Ascending aorta (tissue), 2 donors: ENCODE data around the gene SURF4. TPM values are rescaled to one million over a fixed set of nuclear protein-coding genes. Genes with fewer than 3 reads are reported as not detected.

ENCODE experiments used
- DNase-seq, 2 donors: peaks; one replicate each; pipeline ENCODE4 v3.0.0-alpha.2; 2019; ENCODE audit warnings: low spot score in 2 of 2
- H3K27ac ChIP-seq, 2 donors: fragments of 200-600 bp; sonication (generic); one replicate each; pipeline ENCODE4 v1.5.1; 2016 to 2017; ENCODE audit warnings: mild to moderate bottlenecking in 1 of 2
- H3K27me3 ChIP-seq: fragments of 200-600 bp; sonication (generic); one replicate; pipeline ENCODE4 v1.5.1; 2017
- H3K36me3 ChIP-seq, 2 donors: fragments of 200-600 bp; sonication (generic); one replicate each; pipeline ENCODE4 v1.5.1; 2016
- H3K4me1 ChIP-seq, 2 donors: fragments of 200-600 bp; sonication (generic); one replicate each; pipeline ENCODE4 v1.5.1; 2016 to 2017; ENCODE audit warnings: mild to moderate bottlenecking in 1 of 2
- H3K4me3 ChIP-seq, 2 donors: fragments of 200-600 bp; sonication (generic); one replicate each; pipeline ENCODE4 v1.5.1; 2016 to 2017; ENCODE audit warnings: mild to moderate bottlenecking in 1 of 2
- H3K9me3 ChIP-seq, 2 donors: fragments of 200-600 bp; sonication (generic); one replicate each; pipeline ENCODE4 v1.5.1; 2016
- intact Hi-C: fragments of 100-400 bp; cut with DNase I; formaldehyde crosslinking; loops from one replicate; pipeline ENCODE4 v1.15.1; 2023
- total RNA-seq: library from RNA; depleted of rRNA; stranded (reverse); fragments of >200 nt; gene quantifications from one replicate; pipeline ENCODE4 v1.1.0, GENCODE V29; 2016
- TF ChIP-seq, protein P1 (sequence below), 3 experiments: fragments of 200-600 bp in 2 of 3; fragments of 450-650 bp in 1 of 3; sonication (generic) in 2 of 3; IDR thresholded peaks; one replicate each; pipeline ENCODE4 v1.5.1; 2016 to 2019; ENCODE audit warnings: antibody characterized with exemption in 3 of 3, mild to moderate bottlenecking in 1 of 3, moderate library complexity in 1 of 3

Gene SURF4
- total RNA-seq, 1 donor from 2014 or later = 161 TPM

DNA sequence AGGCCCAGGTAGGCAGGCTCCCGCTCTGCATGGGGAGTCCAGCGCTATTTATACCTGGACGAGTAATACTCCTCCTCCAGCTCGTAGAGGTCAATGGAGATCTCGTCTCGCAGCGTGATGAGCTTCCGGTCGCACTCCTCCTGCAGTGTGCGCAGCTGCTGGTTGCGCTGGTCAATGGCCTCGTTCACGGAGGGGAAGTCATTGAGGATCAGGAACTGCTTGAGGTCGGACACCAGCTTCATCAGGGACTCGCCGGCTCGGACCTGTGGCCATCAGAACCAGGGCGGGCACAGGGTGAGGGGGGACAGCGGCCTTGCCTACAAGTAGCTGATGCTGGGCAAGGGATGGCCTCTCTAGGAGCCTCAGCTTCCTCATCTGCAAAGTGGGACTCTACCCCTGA, 31.8 kb downstream of the SURF4 start:
- peaks cover 40 to 67% of the 10 kb centered on the region in 2 donors for H3K36me3 ChIP-seq
- TF ChIP-seq, protein P1, sequence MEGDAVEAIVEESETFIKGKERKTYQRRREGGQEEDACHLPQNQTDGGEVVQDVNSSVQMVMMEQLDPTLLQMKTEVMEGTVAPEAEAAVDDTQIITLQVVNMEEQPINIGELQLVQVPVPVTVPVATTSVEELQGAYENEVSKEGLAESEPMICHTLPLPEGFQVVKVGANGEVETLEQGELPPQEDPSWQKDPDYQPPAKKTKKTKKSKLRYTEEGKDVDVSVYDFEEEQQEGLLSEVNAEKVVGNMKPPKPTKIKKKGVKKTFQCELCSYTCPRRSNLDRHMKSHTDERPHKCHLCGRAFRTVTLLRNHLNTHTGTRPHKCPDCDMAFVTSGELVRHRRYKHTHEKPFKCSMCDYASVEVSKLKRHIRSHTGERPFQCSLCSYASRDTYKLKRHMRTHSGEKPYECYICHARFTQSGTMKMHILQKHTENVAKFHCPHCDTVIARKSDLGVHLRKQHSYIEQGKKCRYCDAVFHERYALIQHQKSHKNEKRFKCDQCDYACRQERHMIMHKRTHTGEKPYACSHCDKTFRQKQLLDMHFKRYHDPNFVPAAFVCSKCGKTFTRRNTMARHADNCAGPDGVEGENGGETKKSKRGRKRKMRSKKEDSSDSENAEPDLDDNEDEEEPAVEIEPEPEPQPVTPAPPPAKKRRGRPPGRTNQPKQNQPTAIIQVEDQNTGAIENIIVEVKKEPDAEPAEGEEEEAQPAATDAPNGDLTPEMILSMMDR (IDR thresholded peaks at IDR 0.05) = no peak
- H3K4me3 ChIP-seq = no peak overlapping the region
- H3K27me3 ChIP-seq = no peaks in the 10 kb centered on the region
- no peak overlapping the region for H3K27ac ChIP-seq
- no peak for DNase-seq
- H3K9me3 ChIP-seq = no peaks in the 10 kb centered on the region
- H3K4me1 ChIP-seq = peaks cover 6 to 18% of the 10 kb centered on the region in 2 donors
- intact Hi-C loops = loop anchor here (10.0 kb wide), 1 partner anchor 989 kb away; the partner anchor contains the start of gene SETX

GRCh38 chr9:133342570-133342969, 33.3 kb downstream of the SURF4 start:
- DNase-seq = no peak
- Histone ChIP-seq H3K27ac (no peak overlapping the region), H3K27me3 (no peaks in the 10 kb centered on the region), H3K36me3 (peaks cover 40 to 66% of the 10 kb centered on the region in 2 donors), H3K4me1 (peaks cover 6 to 13% of the 10 kb centered on the region in 2 donors), H3K4me3 (no peak overlapping the region), H3K9me3 (no peaks in the 10 kb centered on the region)
- intact Hi-C loops = loop anchor here (10.0 kb wide), 1 partner anchor 988 kb away; the partner anchor contains the start of gene SETX
- TF ChIP-seq, protein P1 (IDR thresholded peaks at IDR 0.05) = no peak

DNA sequence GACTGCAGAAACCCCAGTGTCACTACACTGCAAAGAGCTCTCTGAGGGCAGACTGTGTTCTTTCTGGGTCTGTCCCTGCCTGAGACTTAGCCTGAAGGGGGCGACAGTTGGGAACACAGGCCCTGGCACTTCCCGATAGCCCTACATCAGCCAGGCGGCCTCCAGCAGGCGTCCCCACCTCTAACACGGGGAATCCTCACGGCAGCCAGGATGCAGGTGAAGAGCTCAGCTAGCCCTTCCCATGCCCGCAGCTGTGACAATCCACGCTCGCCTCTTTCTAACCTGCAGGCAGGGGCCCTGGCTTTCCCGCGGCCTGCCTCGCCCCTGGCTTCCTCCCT, 33.8 kb downstream of the SURF4 start:
- Histone ChIP-seq H3K27me3 (no peaks in the 10 kb centered on the region), H3K9me3 (no peaks in the 10 kb centered on the region), H3K4me3 (no peak overlapping the region), H3K4me1 (peaks cover 6 to 10% of the 10 kb centered on the region in 2 donors), H3K36me3 (peaks cover 40 to 66% of the 10 kb centered on the region in 2 donors), H3K27ac (no peak overlapping the region)
- TF ChIP-seq, protein P1 (IDR thresholded peaks at IDR 0.05) = no peak
- no peak for DNase-seq
- intact Hi-C loops = loop anchor here (10.0 kb wide), 1 partner anchor 987 kb away; the partner anchor contains the start of gene SETX

GRCh38 chr9:133341369-133342068, 34.3 kb downstream of the SURF4 start:
- peak; percentile 47 to 78 for DNase-seq
- Histone ChIP-seq H3K4me1 (peaks cover 7 to 9% of the 10 kb centered on the region in 2 donors), H3K36me3 (peaks cover 40 to 66% of the 10 kb centered on the region in 2 donors), H3K27me3 (no peaks in the 10 kb centered on the region), H3K4me3 (peak overlapping the region in 1 of 2 donors; percentile 8), H3K27ac (no peak overlapping the region), H3K9me3 (no peaks in the 10 kb centered on the region)
- TF ChIP-seq, protein P1 (IDR thresholded peaks at IDR 0.05) = no peak
- intact Hi-C loops = loop anchor here (10.0 kb wide), 1 partner anchor 987 kb away; the partner anchor contains the start of gene SETX

GRCh38 chr9:133340916-133341315, 34.9 kb downstream of the SURF4 start:
- peaks cover 40 to 66% of the 10 kb centered on the region in 2 donors for H3K36me3 ChIP-seq

More at GRCh38 chr9:133340916-133341315, 34.9 kb downstream of the SURF4 start:
- TF ChIP-seq, protein P1 (IDR thresholded peaks at IDR 0.05) = no peak
- intact Hi-C loops = loop anchor here (10.0 kb wide), 1 partner anchor 986 kb away; the partner anchor contains the start of gene SETX
- DNase-seq = no peak
- H3K27ac ChIP-seq = peak overlapping the region in 1 of 2 donors; percentile 9
- no peaks in the 10 kb centered on the region for H3K9me3 ChIP-seq
- H3K4me1 ChIP-seq = peaks cover 4 to 7% of the 10 kb centered on the region in 2 donors
- H3K27me3 ChIP-seq = no peaks in the 10 kb centered on the region
- peak overlapping the region in 1 of 2 donors; percentile 8 for H3K4me3 ChIP-seq
